Activated naive CD4-positive, alpha-beta T cell treated with anti-CD3 and anti-CD28 coated beads for 36 hours (primary cell): Measurements from ENCODE around the gene RYR1. TPM values are rescaled to one million over a fixed set of nuclear protein-coding genes. Genes with fewer than 3 reads are reported as not detected.
"Not testable (repeated sequence)": the region's sequence is repeated elsewhere in the genome, so short reads cannot be mapped to it uniquely, and the experiment has no call there.

ENCODE experiments used
- CTCF ChIA-PET: fragments of 350-600 bp; sonication (Branson Sonifier 250); formaldehyde crosslinking; loops from one replicate; lab custom pipeline; 2021; ENCODE audit warnings: antibody characterized with exemption; lab: Charles Lee
- DNase-seq: peaks from one replicate; pipeline ENCODE4 v3.0.0-alpha.2; 2020
- H3K27ac Mint-ChIP-seq: one replicate; pipeline ENCODE4 v1.8.0; 2021; ENCODE audit warnings: mild to moderate bottlenecking, mixed read lengths
- H3K27me3 Mint-ChIP-seq: one replicate; pipeline ENCODE4 v1.8.0; 2021; ENCODE audit warnings: low read depth, mixed read lengths
- H3K36me3 Mint-ChIP-seq: one replicate; pipeline ENCODE4 v1.8.0; 2021; ENCODE audit warnings: low read depth, mixed read lengths
- H3K4me1 Mint-ChIP-seq: one replicate; pipeline ENCODE4 v1.8.0; 2021; ENCODE audit warnings: low read depth, mixed read lengths
- H3K4me3 Mint-ChIP-seq: one replicate; pipeline ENCODE4 v1.8.0; 2021; ENCODE audit warnings: mild to moderate bottlenecking, moderate library complexity, mixed read lengths
- H3K9me3 Mint-ChIP-seq: one replicate; pipeline ENCODE4 v1.8.0; 2021; ENCODE audit warnings: mixed read lengths
- intact Hi-C: fragments of 100-400 bp; cut with micrococcal nuclease; formaldehyde crosslinking; loops from one replicate; pipeline ENCODE4 v1.15.1; 2023
- total RNA-seq, 2 experiments: library from RNA; stranded (reverse); gene quantifications; one replicate each; pipeline ENCODE4 v1.2.3, GENCODE V29; 2021

The RYR1 gene
- total RNA-seq, 2 experiments from 2014 or later, result 0.96 to 1.6 TPM

DNA sequence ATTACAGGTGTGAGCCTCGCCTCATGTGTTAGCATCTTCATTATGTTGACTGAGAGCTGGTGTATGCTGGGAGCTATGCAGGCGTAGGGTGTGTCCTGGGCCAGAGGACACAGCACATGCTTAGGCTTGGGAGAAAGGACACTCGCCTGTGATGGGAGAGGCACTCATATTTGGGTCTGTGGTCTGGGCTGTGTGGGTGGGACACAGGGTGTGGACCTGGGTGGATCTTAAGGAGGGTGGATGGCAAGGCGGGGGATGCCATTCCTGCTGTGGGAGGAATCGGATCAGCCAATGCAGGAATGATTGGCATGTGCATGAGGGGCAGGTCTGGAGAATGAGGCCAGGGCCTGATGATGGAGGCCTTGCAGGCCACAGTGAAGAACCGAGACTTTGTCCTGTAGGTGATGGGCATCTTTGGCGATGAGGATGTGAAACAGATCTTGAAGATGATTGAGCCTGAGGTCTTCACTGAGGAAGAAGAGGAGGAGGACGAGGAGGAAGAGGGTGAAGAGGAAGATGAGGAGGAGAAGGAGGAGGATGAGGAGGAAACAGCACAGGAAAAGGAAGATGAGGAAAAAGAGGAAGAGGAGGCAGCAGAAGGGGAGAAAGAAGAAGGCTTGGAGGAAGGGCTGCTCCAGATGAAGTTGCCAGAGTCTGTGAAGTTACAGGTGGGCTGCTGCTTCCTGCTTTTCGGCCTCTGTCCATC, 55.4 kb downstream of the RYR1 start:
- H3K27ac Mint-ChIP-seq, result no peak overlapping the region
- intact Hi-C loops, result no loop called here

DNA sequence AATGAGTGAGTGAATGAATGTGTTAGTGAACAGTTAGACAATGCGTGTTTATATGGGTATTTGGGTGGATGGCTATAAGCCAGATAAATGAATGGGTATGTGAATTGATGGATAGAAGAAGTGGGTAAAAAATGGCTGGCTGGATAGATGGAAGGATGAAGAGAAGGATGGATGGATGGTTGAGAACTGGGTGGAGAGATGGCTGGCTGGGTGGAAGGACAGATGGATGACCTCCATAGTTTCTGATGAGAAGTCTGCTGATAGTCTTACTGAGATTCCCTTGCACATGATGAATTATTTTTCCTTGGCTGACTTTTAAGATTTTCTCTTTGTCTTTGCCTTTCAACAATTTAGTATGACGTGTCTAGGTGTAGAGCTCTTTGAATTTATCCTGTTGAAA, 57.4 kb downstream of the RYR1 start:
- no peak for DNase-seq
- Mint-ChIP-seq H3K4me3 (no peak overlapping the region), H3K9me3 (peaks cover 7% of the 10 kb centered on the region), H3K27me3 (peaks cover 20% of the 10 kb centered on the region), H3K36me3 (no peaks in the 10 kb centered on the region), H3K27ac (no peak overlapping the region), H3K4me1 (no peaks in the 10 kb centered on the region)
- intact Hi-C loops, result no loop called here
- CTCF ChIA-PET, result no interaction called here

More for the DNA sequence above, 55.4 kb downstream of the RYR1 start:
- H3K4me1 Mint-ChIP-seq, result no peaks in the 10 kb centered on the region
- CTCF ChIA-PET, result interaction anchor here (0.6 kb wide), 1 partner anchor 487 kb away, joined by 4 read pairs; no protein-coding TSS in a partner anchor
- DNase-seq, result no peak
- no peak overlapping the region for H3K4me3 Mint-ChIP-seq
- H3K36me3 Mint-ChIP-seq, result no peaks in the 10 kb centered on the region
- H3K27me3 Mint-ChIP-seq, result peaks cover 20% of the 10 kb centered on the region
- peaks cover 7% of the 10 kb centered on the region for H3K9me3 Mint-ChIP-seq

DNA sequence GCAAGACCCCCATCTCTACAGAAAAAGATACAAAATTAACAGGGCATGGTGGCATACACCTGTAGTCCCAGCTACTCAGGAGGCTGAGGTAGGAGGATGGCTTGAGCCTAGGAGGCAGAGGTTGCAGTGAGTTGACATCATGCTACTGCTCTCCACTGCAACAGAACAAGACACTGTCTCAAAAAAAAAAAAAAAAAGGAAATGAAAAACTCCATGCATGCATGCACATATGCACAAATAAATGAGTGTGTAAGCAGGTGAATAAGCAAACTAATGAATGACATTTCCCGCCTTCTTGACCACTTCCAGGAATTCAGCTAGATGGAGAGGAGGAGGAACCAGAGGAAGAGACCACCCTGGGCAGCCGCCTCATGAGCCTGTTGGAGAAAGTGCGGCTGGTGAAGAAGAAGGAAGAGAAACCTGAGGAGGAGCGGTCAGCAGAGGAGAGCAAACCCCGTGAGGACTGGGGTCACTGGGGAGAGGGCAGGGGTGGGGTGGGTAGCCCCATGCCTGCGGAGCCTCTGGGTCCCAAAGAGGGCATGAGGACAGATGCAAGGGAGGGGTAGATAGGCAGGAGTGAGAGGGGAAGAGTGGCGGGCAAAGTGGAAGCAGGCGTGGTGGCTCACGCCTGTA, 58.8 kb downstream of the RYR1 start:
- CTCF ChIA-PET, result no interaction called here
- no peak overlapping the region for H3K27ac Mint-ChIP-seq
- no peaks in the 10 kb centered on the region for H3K36me3 Mint-ChIP-seq
- H3K27me3 Mint-ChIP-seq, result peaks cover 20% of the 10 kb centered on the region
- intact Hi-C loops, result no loop called here
- no peak overlapping the region for H3K4me3 Mint-ChIP-seq
- H3K4me1 Mint-ChIP-seq, result no peaks in the 10 kb centered on the region
- peaks cover 7% of the 10 kb centered on the region for H3K9me3 Mint-ChIP-seq
- no peak for DNase-seq

DNA sequence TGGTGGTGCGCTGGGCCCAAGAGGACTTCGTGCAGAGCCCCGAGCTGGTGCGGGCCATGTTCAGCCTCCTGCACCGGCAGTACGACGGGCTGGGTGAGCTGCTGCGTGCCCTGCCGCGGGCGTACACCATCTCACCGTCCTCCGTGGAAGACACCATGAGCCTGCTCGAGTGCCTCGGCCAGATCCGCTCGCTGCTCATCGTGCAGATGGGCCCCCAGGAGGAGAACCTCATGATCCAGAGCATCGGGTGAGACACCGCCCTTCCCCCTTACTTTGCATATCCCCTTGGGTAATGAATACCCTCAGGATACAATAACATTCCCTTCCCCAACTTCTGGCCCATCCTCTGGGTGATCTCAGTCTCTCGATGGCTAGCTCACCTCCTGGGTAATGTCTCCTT, 60.9 kb downstream of the RYR1 start:
- Mint-ChIP-seq H3K27me3 (peaks cover 13% of the 10 kb centered on the region), H3K27ac (no peak overlapping the region), H3K9me3 (peaks cover 7% of the 10 kb centered on the region), H3K4me3 (no peak overlapping the region), H3K36me3 (no peaks in the 10 kb centered on the region), H3K4me1 (no peaks in the 10 kb centered on the region)
- DNase-seq, result no peak
- intact Hi-C loops, result no loop called here
- CTCF ChIA-PET, result interaction anchor here (1.1 to 1.2 kb wide), 2 partner anchors 21 to 92 kb away, joined by 3 to 4 read pairs; partner anchors contain the start of gene FAM98C

DNA sequence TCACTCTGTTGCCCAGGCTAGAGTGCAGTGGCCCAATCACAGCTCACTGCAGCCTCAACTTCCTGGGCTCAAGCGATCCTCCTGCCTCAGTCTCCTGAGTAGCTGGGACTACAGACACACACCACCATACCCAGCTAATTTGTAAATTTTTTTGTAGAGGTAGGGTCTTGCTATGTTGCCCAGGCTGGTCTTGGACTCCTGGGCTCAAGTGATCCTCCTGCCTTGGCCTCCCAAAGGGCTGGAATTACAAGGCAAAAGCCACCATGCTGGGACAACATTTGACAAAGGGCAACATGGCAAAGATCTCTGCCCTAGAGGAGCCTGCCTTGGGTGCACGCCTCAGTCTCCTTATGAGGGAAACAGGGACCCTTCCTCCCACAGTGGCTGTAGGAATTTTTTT, 61.9 kb downstream of the RYR1 start:
- H3K36me3 Mint-ChIP-seq, DNase-seq, H3K27ac Mint-ChIP-seq, intact Hi-C loops, H3K4me3 Mint-ChIP-seq, H3K4me1 Mint-ChIP-seq, H3K9me3 Mint-ChIP-seq: not testable (repeated sequence)
- peaks cover 10% of the 10 kb centered on the region for H3K27me3 Mint-ChIP-seq
- CTCF ChIA-PET, result interaction anchor here (0.6 kb wide), 1 partner anchor 44 kb away, joined by 3 read pairs; no protein-coding TSS in a partner anchor

DNA sequence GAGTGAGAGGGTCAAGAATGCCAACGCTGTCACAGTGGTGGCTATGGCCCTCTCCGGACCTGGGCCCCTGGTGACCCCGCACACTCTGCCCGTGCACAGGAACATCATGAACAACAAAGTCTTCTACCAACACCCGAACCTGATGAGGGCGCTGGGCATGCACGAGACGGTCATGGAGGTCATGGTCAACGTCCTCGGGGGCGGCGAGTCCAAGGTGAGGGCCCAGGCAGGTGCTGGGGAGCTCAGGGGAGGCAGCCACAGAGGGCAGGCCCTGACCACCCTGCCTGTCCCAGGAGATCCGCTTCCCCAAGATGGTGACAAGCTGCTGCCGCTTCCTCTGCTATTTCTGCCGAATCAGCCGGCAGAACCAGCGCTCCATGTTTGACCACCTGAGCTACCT, 62.6 kb downstream of the RYR1 start:
- intact Hi-C loops, result no loop called here
- Mint-ChIP-seq H3K4me1 (no peaks in the 10 kb centered on the region), H3K27me3 (peaks cover 4% of the 10 kb centered on the region), H3K27ac (no peak overlapping the region), H3K36me3 (no peaks in the 10 kb centered on the region), H3K9me3 (no peaks in the 10 kb centered on the region), H3K4me3 (no peak overlapping the region)
- CTCF ChIA-PET, result no interaction called here
- no peak for DNase-seq

DNA sequence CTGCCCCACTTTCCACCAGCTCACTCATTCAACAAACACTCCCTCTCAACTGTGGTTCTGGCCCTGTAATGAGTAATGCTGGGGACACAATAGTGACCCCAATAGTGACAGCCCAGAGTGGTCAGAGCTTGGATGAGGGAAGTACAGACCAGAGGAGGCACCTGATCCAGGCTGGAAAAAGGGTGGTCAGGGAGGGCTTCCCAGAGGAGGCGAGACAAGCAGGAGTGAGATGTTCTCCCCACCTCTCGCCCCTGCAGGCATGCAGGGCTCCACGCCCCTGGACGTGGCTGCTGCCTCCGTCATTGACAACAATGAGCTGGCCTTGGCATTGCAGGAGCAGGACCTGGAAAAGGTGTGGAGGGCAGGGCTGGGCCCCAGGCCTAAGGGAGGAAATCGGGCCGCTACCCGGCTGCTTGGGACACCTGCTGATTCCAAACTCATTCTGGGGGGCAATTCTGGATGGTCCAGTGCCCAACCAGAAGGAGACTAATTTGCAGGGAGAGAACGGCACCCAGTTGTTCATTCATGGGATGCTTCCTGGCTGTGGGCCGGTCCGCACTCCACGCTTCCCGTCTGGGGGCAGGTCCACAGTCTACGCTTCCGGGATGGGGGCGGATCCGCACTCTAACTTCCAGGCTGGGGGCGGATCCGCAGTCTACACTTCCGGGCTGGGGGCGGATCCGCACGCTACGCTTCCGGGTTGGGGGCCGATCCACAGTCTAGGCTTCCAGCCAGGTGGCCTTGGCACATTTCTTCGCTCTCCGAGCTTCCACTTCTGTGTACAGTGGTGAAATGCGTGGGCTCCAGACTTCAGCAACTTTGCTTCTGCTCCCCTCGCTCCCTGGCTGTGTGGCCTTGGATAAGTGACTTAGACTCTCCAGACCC, 63.4 kb downstream of the RYR1 start:
- intact Hi-C loops, result no loop called here
- no peak for DNase-seq
- no peak overlapping the region for H3K27ac Mint-ChIP-seq
- H3K4me3 Mint-ChIP-seq, result no peak overlapping the region
- CTCF ChIA-PET, result no interaction called here
- peaks cover 4% of the 10 kb centered on the region for H3K27me3 Mint-ChIP-seq
- H3K4me1 Mint-ChIP-seq, result no peaks in the 10 kb centered on the region
- H3K9me3 Mint-ChIP-seq, result no peaks in the 10 kb centered on the region
- no peaks in the 10 kb centered on the region for H3K36me3 Mint-ChIP-seq

DNA sequence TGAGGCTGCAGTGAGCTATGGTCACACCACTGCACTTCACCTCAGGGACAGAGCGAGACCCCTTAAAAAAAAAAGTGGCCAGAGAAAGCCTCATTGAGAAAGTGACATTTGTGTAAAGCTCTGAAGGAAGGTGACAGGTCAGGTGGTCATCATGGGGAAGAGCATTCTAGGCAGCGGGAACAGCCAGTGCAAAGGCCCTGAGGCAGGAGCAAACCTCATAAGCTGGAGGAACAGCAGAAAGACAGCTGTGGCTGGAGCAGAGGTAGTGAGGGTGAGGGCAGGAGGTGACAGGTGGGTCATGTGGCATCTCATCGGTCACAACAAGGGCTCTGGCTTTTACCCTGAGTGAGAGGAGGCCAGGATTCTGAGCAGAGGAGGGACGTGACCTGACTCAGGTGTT, 64.4 kb downstream of the RYR1 start:
- Mint-ChIP-seq H3K4me1 (no peaks in the 10 kb centered on the region), H3K9me3 (no peaks in the 10 kb centered on the region), H3K4me3 (no peak overlapping the region), H3K36me3 (no peaks in the 10 kb centered on the region), H3K27ac (no peak overlapping the region), H3K27me3 (no peaks in the 10 kb centered on the region)
- no peak for DNase-seq
- intact Hi-C loops, result no loop called here
- CTCF ChIA-PET, result no interaction called here

- no peaks in the 10 kb centered on the region for H3K36me3 Mint-ChIP-seq
- H3K27me3 Mint-ChIP-seq, result no peaks in the 10 kb centered on the region
- H3K4me3 Mint-ChIP-seq, result no peak overlapping the region
- intact Hi-C loops, result no loop called here
- no peak overlapping the region for H3K27ac Mint-ChIP-seq
- H3K9me3 Mint-ChIP-seq, result no peaks in the 10 kb centered on the region
- no peaks in the 10 kb centered on the region for H3K4me1 Mint-ChIP-seq
- no peak for DNase-seq
- CTCF ChIA-PET, result no interaction called here
Measured at GRCh38 chr19:38499532-38499931, 66.0 kb downstream of the RYR1 start.

GRCh38 chr19:38500450-38500849, 67.0 kb downstream of the RYR1 start:
- Mint-ChIP-seq H3K4me3 (no peak overlapping the region), H3K27me3 (no peaks in the 10 kb centered on the region), H3K36me3 (no peaks in the 10 kb centered on the region), H3K9me3 (no peaks in the 10 kb centered on the region), H3K4me1 (no peaks in the 10 kb centered on the region), H3K27ac (no peak overlapping the region)
- CTCF ChIA-PET, result no interaction called here
- intact Hi-C loops, result no loop called here
- DNase-seq, result no peak

DNA sequence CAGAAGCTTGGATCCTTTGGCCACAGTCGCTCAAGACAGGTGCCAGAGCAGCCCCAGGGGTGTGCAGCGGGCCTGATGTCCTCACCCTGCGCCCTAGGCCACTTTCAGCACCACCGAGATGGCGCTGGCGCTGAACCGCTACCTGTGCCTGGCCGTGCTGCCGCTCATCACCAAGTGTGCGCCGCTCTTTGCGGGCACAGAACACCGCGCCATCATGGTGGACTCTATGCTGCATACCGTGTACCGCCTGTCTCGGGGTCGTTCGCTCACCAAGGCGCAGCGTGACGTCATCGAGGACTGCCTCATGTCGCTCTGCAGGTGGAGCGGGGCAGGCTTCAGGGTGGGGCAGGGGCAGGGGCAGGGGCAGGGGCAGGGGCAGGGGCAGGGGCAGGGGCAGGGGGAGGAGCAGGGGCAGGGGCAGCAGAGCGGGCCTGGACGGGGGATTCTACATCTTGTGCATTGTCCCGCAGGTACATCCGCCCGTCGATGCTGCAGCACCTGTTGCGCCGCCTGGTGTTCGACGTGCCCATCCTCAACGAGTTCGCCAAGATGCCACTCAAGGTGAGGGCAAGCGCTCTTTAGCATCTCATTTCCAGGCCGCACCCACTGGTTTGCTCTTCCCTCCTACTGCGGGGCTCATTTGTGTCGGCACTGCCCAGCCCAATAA, 69.1 kb downstream of the RYR1 start:
- Mint-ChIP-seq H3K27me3 (no peaks in the 10 kb centered on the region), H3K4me3 (no peak overlapping the region), H3K27ac (no peak overlapping the region), H3K9me3 (no peaks in the 10 kb centered on the region), H3K36me3 (no peaks in the 10 kb centered on the region), H3K4me1 (peaks cover 6% of the 10 kb centered on the region)
- intact Hi-C loops, result no loop called here
- DNase-seq, result no peak
- CTCF ChIA-PET, result interaction anchor here (0.7 kb wide), 1 partner anchor 43 kb away, joined by 4 read pairs; no protein-coding TSS in a partner anchor

DNA sequence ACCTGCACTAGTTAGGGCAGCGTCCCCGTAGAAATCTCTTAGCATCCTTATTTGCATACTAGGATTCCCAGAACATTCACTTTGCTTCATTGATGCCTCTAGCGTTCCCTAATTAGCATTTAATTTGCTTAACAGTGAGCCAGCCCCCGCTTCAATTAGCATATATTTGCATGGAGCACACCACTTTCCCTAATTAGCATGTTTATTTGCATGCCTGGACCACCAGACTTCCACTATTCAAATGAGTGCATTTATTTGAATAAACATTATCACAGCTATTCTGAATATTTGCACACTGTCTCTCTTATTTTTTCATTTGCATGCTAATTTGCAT, 69.6 kb downstream of the RYR1 start:
- Mint-ChIP-seq H3K27me3 (no peaks in the 10 kb centered on the region), H3K9me3 (no peaks in the 10 kb centered on the region)
- CTCF ChIA-PET, result no interaction called here

More for the DNA sequence above, 69.6 kb downstream of the RYR1 start:
- no peak overlapping the region for H3K4me3 Mint-ChIP-seq
- no peaks in the 10 kb centered on the region for H3K36me3 Mint-ChIP-seq
- no peak overlapping the region for H3K27ac Mint-ChIP-seq
- H3K4me1 Mint-ChIP-seq, result peaks cover 6% of the 10 kb centered on the region
- DNase-seq, result no peak
- intact Hi-C loops, result no loop called here
